ENCODE data around the gene KCNMB1. TPM values are rescaled to one million over a fixed set of nuclear protein-coding genes. Genes with fewer than 3 reads are reported as not detected.

The KCNMB1 gene, protein sequence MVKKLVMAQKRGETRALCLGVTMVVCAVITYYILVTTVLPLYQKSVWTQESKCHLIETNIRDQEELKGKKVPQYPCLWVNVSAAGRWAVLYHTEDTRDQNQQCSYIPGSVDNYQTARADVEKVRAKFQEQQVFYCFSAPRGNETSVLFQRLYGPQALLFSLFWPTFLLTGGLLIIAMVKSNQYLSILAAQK
- not detected in 2 replicates for total RNA-seq

DNA sequence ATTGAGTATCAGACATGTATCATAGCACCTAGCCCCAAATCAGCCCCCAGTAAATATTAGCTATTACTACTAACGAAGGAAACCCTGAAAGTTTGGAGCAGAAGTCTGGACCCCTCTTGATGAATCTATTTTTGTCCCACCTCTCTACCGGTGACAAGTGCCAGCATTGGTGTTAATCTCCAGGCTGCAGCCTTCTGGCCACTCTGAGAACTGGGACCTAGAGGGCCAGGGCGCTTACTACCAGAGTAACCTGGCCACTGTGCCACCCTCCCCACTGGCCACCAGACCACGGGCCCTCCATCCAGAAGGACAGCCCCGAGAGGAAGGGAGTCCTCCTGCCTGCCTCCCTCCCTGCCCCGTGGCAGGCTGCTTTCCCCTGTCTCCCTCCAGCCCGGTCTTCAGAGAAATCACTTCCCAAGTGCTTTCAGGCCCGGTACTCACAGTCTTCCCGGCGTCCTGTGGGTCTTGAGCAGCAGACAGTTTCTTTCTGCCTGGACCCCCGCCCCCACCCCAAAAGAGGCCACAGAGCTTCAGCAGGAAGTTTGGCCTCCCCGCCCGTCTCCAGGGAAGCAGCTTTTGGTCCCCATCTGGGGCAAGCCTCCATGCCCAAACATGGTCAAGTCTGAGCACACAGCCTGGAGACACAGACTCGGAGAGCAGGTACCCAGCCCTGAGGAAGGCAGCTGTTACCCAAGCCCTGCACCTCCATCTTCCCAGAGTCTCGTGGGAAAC lies at the start of gene KCNMB1:
Gene KCNMB1 (minus strand): TSS at position 550 of the 732 bp plus-strand sequence. CDS start 3,920 bp downstream, outside the sequence.

Other genes with a start within 250 kb of the KCNMB1 start
- under 0.01 TPM in 1 of 2 replicates, not detected in the other for gene C5orf58, start 156.4 kb downstream of the KCNMB1 start, total RNA-seq
- gene LCP2, start 91.6 kb downstream of the KCNMB1 start, total RNA-seq = under 0.01 TPM in 1 of 2 replicates, not detected in the other
- gene KCNIP1, start 114.7 kb upstream of the KCNMB1 start, total RNA-seq = not detected in 2 replicates